ENCODE results near the gene CADM4. TPM values are rescaled to one million over a fixed set of nuclear protein-coding genes. Genes with fewer than 3 reads are reported as not detected.

The CADM4 gene
- total RNA-seq, 1 donor from 2014 or later = 13.4 TPM

GRCh38 chr19:43660301-43660970 lies 20.8 kb upstream of the CADM4 start:
- Histone ChIP-seq H3K4me3 (ENCODE audit: low read depth, low read length) (no peak overlapping the region), H3K36me3 (ENCODE audit: control insufficient read depth, insufficient read depth, low read length) (peaks cover 13% of the 10 kb centered on the region), H3K27me3 (ENCODE audit: control insufficient read depth, insufficient read depth, low read length) (no peaks in the 10 kb centered on the region)
- FAIRE-seq (no peak), DNase-seq (ENCODE audit: low read depth) (no peak)
- no peak for TF ChIP-seq CTCF (IDR thresholded peaks at IDR 0.05; ENCODE audit: insufficient read depth, low read length, severe bottlenecking)

GRCh38 chr19:43658494-43658893 lies 18.8 kb upstream of the CADM4 start:
- DNase-seq (ENCODE audit: low read depth) (no peak), FAIRE-seq (no peak)
- no peaks in the 10 kb centered on the region for H3K27me3 ChIP-seq (ENCODE audit: control insufficient read depth, insufficient read depth, low read length)
- no peak overlapping the region for H3K4me3 ChIP-seq (ENCODE audit: low read depth, low read length)
- peaks cover 11% of the 10 kb centered on the region for H3K36me3 ChIP-seq (ENCODE audit: control insufficient read depth, insufficient read depth, low read length)
- TF ChIP-seq CTCF (IDR thresholded peaks at IDR 0.05; ENCODE audit: insufficient read depth, low read length, severe bottlenecking) = no peak

DNA sequence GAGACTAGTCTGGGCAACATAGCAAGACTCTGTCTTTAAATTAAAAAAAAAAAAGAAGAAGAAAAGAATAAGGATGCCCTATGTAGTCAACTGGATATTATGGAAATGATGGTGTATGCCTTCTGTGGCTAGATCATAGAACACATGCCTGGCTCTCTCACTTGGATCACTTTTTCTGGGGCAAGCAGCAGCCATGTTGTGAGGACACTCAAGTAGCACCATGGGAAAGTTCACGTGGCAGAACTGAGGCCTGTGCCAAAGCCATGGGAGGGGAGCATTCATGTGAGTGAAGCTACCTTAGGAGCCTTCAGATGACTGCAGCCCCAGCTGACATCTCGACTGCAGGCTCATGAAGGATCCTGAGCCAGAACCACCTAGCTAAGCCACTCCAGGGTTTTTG lies 18.4 kb upstream of the CADM4 start:
- FAIRE-seq (no peak), DNase-seq (ENCODE audit: low read depth) (no peak)
- no peak for TF ChIP-seq CTCF (IDR thresholded peaks at IDR 0.05; ENCODE audit: insufficient read depth, low read length, severe bottlenecking)
- Histone ChIP-seq H3K27me3 (ENCODE audit: control insufficient read depth, insufficient read depth, low read length) (no peaks in the 10 kb centered on the region), H3K4me3 (ENCODE audit: low read depth, low read length) (no peak overlapping the region), H3K36me3 (ENCODE audit: control insufficient read depth, insufficient read depth, low read length) (peaks cover 11% of the 10 kb centered on the region)

- FAIRE-seq (no peak), DNase-seq (ENCODE audit: low read depth) (no peak)
- Histone ChIP-seq H3K27me3 (ENCODE audit: control insufficient read depth, insufficient read depth, low read length) (no peaks in the 10 kb centered on the region), H3K4me3 (ENCODE audit: low read depth, low read length) (no peak overlapping the region), H3K36me3 (ENCODE audit: control insufficient read depth, insufficient read depth, low read length) (peaks cover 11% of the 10 kb centered on the region)
- no peak for TF ChIP-seq CTCF (IDR thresholded peaks at IDR 0.05; ENCODE audit: insufficient read depth, low read length, severe bottlenecking)
Observed at GRCh38 chr19:43656436-43656835, 16.8 kb upstream of the CADM4 start.

GRCh38 chr19:43652546-43652874 lies 12.9 kb upstream of the CADM4 start:
- no peak for TF ChIP-seq CTCF (IDR thresholded peaks at IDR 0.05; ENCODE audit: insufficient read depth, low read length, severe bottlenecking)
- DNase-seq (ENCODE audit: low read depth) (no peak), FAIRE-seq (no peak)
- Histone ChIP-seq H3K4me3 (ENCODE audit: low read depth, low read length) (no peak overlapping the region), H3K27me3 (ENCODE audit: control insufficient read depth, insufficient read depth, low read length) (no peaks in the 10 kb centered on the region), H3K36me3 (ENCODE audit: control insufficient read depth, insufficient read depth, low read length) (peaks cover 7% of the 10 kb centered on the region)

All from bronchial epithelial cell (primary cell).